Kidney epithelial cell (primary cell): ENCODE data around the gene LRRTM2. TPM values are rescaled to one million over a fixed set of nuclear protein-coding genes. Genes with fewer than 3 reads are reported as not detected.
"Not testable (repeated sequence)": the region's sequence is repeated elsewhere in the genome, so short reads cannot be mapped to it uniquely, and the experiment has no call there.

Experiments
- DNase-seq: peaks from one replicate; pipeline ENCODE4 v3.0.0-alpha.2; 2010; ENCODE audit warnings: low read depth
- H3K27me3 ChIP-seq: 2 replicates; pipeline ENCODE4 v1.6.0; 2011; ENCODE audit warnings: low read length; ENCODE audit not compliant: control insufficient read depth, insufficient read depth
- H3K36me3 ChIP-seq: 2 replicates; pipeline ENCODE4 v1.5.1; 2011; ENCODE audit warnings: low read length; ENCODE audit not compliant: control insufficient read depth, insufficient read depth
- H3K4me3 ChIP-seq: 2 replicates; pipeline ENCODE4 v1.5.1; 2011; ENCODE audit warnings: low read depth, mild to moderate bottlenecking, control low read depth, low read length
- CTCF ChIP-seq: IDR thresholded peaks from 2 replicates; pipeline ENCODE4 v1.5.1; 2011; ENCODE audit warnings: mild to moderate bottlenecking, moderate library complexity, low read length, control low read depth, inconsistent platforms; ENCODE audit not compliant: insufficient read depth, poor library complexity, severe bottlenecking
- total RNA-seq: library from RNA; depleted of rRNA; stranded (reverse); fragments of >200 nt; gene quantifications from 2 replicates; pipeline ENCODE4 v1.2.3, GENCODE V29; 2015

LRRTM2 gene
- total RNA-seq, 1 donor from 2014 or later = 0.25 TPM

DNA sequence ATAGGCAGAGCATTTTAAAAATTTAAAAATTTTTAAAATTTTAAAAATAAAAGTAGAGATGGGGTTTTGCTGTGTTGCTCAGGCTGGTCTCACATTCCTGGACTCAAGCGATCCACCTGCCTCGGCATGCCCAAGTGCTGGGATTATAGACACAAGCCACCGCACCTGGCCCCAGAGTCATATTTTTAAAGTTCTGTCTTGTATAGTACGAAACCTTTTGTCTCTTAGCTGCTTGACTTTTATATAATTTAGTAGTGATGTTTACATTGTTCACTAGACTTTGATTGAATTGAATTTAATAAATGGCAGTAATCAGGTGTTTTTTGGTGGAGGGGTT lies 31.0 kb downstream of the LRRTM2 start:
- no peak for DNase-seq
- TF ChIP-seq CTCF = no peak
- no peak overlapping the region for H3K4me3 ChIP-seq
- H3K36me3 ChIP-seq = no peaks in the 10 kb centered on the region
- H3K27me3 ChIP-seq = no peaks in the 10 kb centered on the region

DNA sequence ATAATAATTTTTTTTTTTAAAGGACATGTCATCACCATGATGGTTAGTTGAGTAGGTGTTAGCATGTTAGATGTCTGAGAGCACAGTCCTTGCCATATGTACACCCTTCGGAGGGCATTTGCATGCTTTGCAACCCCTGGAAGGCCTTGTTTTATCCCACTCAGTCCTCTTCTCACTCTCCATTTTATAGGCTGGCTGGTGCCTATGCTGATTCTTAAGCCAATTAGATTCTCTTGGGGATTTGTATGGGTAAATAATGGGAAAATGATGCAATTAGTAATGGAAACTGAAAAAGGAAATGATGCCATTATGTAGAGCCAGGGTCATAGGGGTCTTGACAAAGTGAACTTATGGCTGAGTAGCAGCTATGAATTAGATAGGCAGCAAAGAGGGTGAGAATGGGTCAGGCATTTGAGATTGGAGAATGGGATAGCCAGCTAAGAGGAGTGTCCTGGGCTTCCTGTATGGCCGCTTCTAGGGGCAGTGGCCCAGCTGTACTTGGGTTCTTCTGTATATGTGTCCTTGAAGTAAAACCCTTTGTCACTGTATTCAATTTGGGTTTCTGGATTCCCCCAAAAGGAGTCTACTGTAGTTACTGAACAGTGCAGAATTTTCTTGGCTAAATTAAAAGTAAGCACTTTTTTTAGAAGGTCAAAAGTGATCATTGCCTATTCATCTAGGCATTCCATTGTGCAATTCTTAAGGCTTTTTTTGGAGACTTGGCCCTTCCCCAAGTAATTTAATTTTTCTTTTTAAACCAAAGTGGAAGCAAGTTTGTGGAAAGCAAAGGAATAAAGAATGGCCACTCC lies 31.6 kb downstream of the LRRTM2 start:
- no peak for DNase-seq
- Histone ChIP-seq H3K4me3 (no peak overlapping the region), H3K27me3 (no peaks in the 10 kb centered on the region), H3K36me3 (no peaks in the 10 kb centered on the region)
- TF ChIP-seq CTCF = no peak

GRCh38 chr5:138841531-138841930 lies 33.6 kb downstream of the LRRTM2 start:
- no peaks in the 10 kb centered on the region for H3K27me3 ChIP-seq
- H3K36me3 ChIP-seq = no peaks in the 10 kb centered on the region
- DNase-seq = no peak
- H3K4me3 ChIP-seq = no peak overlapping the region
- TF ChIP-seq CTCF = no peak

DNA sequence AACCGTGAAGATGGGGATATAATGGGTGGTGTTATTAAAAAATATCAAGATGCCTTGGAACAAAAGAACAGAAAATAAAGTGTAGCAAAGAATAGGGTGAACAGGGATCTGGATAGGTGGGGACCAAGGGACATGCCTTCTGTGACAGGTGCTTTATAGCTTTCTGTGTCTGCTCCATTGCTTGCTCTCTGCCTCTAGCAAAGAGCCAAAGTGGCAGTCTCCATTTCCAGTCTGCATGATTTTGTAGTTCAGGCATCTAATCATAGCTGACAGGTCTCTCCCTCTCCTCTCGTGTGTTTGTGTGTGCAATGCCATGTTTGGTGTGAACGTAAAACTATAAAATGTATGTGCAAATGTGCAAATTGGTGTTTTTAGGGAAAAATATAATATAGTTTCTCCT lies 35.0 kb downstream of the LRRTM2 start:
- Histone ChIP-seq H3K36me3 (no peaks in the 10 kb centered on the region), H3K4me3 (no peak overlapping the region), H3K27me3 (no peaks in the 10 kb centered on the region)
- no peak for TF ChIP-seq CTCF
- no peak for DNase-seq

DNA sequence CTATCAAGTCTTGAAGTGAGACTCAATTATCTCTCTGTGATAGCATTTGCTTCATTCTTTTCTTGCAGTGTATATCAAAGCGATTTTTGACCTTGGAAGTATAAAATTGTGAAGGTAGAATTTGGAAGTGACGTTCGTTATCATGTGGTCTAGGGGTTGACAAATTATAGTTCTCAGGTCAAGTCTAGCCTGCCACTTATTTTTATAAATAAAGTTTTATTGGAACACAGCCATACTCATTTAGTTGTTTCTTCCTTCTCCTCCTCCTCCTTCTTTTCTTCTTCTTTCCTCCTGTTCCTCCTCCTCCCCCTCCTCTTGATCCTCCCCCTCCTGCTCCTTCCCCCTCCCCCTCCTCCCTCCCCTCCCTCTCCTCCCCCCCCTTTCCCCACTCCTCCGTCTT lies 38.0 kb downstream of the LRRTM2 start:
- H3K4me3 ChIP-seq = no peak overlapping the region
- no peak for DNase-seq
- H3K36me3 ChIP-seq = no peaks in the 10 kb centered on the region
- H3K27me3 ChIP-seq = no peaks in the 10 kb centered on the region
- no peak for TF ChIP-seq CTCF

DNA sequence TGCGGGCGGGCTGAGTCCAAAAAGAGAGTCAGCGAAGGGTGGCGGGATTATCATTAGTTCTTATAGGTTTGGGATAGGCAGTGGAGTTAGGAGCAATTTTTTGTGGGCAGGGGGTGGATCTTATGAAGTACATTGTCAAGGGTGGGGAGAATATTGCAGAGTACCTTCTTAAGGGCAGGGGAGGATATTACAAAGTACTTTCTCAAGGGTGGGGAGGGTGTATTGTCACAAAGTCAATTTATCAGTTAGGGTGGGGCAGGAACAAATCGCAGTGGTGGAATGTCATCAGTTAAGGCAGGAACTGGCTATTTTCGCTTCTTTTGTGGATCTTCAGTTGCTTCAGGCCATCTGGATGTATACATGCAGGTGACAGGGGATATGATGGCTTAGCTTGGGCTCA lies 40.3 kb downstream of the LRRTM2 start:
- H3K4me3 ChIP-seq, H3K36me3 ChIP-seq, H3K27me3 ChIP-seq, DNase-seq: not testable (repeated sequence)
